HAP-1 (cell line): Measurements from ENCODE around the gene DNAJC9.

Experiments
- DNase-seq, 2 experiments: peaks; one replicate each; pipeline ENCODE4 v3.0.0-alpha.2; 2016 to 2020; ENCODE audit warnings: low spot score in 2 of 2
- H3K27me3 ChIP-seq: fragments of 250-450 bp; sonication (Bioruptor Pico); 2 replicates; pipeline ENCODE4 v1.5.1; 2020; ENCODE audit warnings: low read depth, mild to moderate bottlenecking, moderate library complexity
- H3K36me3 ChIP-seq: fragments of 250-450 bp; sonication (Bioruptor Pico); replicated peaks from 2 replicates; pipeline ENCODE4 v1.5.1; 2020; ENCODE audit warnings: mild to moderate bottlenecking
- H3K4me1 ChIP-seq: fragments of 250-450 bp; sonication (Bioruptor Pico); 2 replicates; pipeline ENCODE4 v1.5.1; 2020; ENCODE audit warnings: mild to moderate bottlenecking
- H3K4me3 ChIP-seq: fragments of 250-450 bp; sonication (Bioruptor Pico); 2 replicates; pipeline ENCODE4 v1.5.1; 2020; ENCODE audit warnings: mild to moderate bottlenecking, moderate library complexity
- H3K9me3 ChIP-seq: fragments of 250-450 bp; sonication (Bioruptor Pico); 2 replicates; pipeline ENCODE4 v1.5.1; 2020; ENCODE audit warnings: mild to moderate bottlenecking, moderate library complexity
- in situ Hi-C: fragments of 300-500 bp; cut with MboI; formaldehyde crosslinking; loops from 3 replicates; pipeline ENCODE4 v1.14.3; 2020; ENCODE audit warnings: low sequenced_read_pairs, inconsistent platforms, mixed read lengths

The DNAJC9 gene

GRCh38 chr10:73252445-73253224 is 5.6 kb upstream of the DNAJC9 start, which contains the start of gene MRPS16:
TSS of gene MRPS16 (minus strand) at chr10:73252644. CDS start at chr10:73252482, 162 bp downstream.
- peaks cover 18% of the 10 kb centered on the region for H3K4me1 ChIP-seq
- H3K36me3 ChIP-seq, result peaks cover 35% of the 10 kb centered on the region
- in situ Hi-C loops, result no loop called here

GRCh38 chr10:73251683-73252444 is 4.8 kb upstream of the DNAJC9 start:
- Histone ChIP-seq H3K36me3 (peaks cover 38% of the 10 kb centered on the region), H3K27me3 (no peaks in the 10 kb centered on the region), H3K4me1 (peaks cover 21% of the 10 kb centered on the region), H3K9me3 (no peaks in the 10 kb centered on the region), H3K4me3 (peak overlapping the region; percentile 75)
- in situ Hi-C loops, result no loop called here
- DNase-seq, result peak in 1 of 2 experiments; percentile 47

More at GRCh38 chr10:73252445-73253224, 5.6 kb upstream of the DNAJC9 start, which contains the start of gene MRPS16:
- DNase-seq, result peak; percentile 97 to 98
- H3K27me3 ChIP-seq, result no peaks in the 10 kb centered on the region
- peak within 1 kb of the TSS; percentile 75 for H3K4me3 ChIP-seq
- H3K9me3 ChIP-seq, result no peaks in the 10 kb centered on the region

- Histone ChIP-seq H3K27me3 (no peaks in the 10 kb centered on the region), H3K4me3 (no peak overlapping the region), H3K9me3 (no peaks in the 10 kb centered on the region), H3K36me3 (peaks cover 64% of the 10 kb centered on the region), H3K4me1 (peaks cover 20% of the 10 kb centered on the region)
- in situ Hi-C loops, result no loop called here
- DNase-seq, result no peak
Observed at GRCh38 chr10:73248259-73248724, 1.2 kb upstream of the DNAJC9 start.

GRCh38 chr10:73247509-73248258 is 629 bp upstream of the DNAJC9 start:
- Histone ChIP-seq H3K27me3 (no peaks in the 10 kb centered on the region), H3K36me3 (peaks cover 68% of the 10 kb centered on the region), H3K9me3 (no peaks in the 10 kb centered on the region), H3K4me3 (peak overlapping the region; percentile 84), H3K4me1 (peaks cover 19% of the 10 kb centered on the region)
- in situ Hi-C loops, result no loop called here
- DNase-seq, result peak in 1 of 2 experiments; percentile 28

GRCh38 chr10:73246322-73246645 is 771 bp downstream of the DNAJC9 start:
- DNase-seq, result no peak
- Histone ChIP-seq H3K9me3 (no peaks in the 10 kb centered on the region), H3K4me3 (peak overlapping the region; percentile 84), H3K4me1 (peaks cover 19% of the 10 kb centered on the region), H3K27me3 (no peaks in the 10 kb centered on the region), H3K36me3 (peaks cover 68% of the 10 kb centered on the region)
- in situ Hi-C loops, result no loop called here

DNA sequence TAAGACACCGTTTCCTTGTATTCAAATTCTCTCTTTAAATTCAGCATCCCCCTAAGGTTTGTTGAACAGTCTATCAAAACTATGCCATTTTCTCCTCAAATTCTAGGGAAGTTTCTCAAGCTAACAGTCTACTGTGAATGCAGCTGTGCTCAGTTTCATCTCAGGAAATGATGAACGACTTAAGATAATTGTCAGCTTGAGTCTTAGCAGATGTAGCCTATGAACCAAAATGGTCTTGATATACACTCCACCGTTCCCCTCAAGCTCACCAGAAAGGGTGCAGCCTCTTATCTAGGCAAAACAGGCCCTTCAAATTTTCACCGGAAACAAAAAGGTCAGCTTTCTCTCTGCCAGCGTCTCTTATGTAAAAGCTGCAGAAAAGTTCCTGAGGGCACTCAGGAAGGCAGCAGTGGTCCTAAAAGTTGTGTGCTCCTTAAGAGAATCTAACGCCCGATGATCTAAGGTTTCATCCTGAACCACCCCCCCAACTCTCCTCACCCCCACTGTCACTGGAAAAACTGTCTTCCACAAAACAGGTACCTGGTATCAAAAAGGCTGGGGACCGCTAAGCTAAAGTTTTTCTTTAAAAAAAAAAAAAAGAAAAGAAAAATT is 2.1 kb downstream of the DNAJC9 start:
- DNase-seq, result no peak
- no peaks in the 10 kb centered on the region for H3K9me3 ChIP-seq
- no peaks in the 10 kb centered on the region for H3K27me3 ChIP-seq
- H3K36me3 ChIP-seq, result peaks cover 68% of the 10 kb centered on the region
- peak overlapping the region; percentile 84 for H3K4me3 ChIP-seq
- peaks cover 14% of the 10 kb centered on the region for H3K4me1 ChIP-seq
- in situ Hi-C loops, result no loop called here

DNA sequence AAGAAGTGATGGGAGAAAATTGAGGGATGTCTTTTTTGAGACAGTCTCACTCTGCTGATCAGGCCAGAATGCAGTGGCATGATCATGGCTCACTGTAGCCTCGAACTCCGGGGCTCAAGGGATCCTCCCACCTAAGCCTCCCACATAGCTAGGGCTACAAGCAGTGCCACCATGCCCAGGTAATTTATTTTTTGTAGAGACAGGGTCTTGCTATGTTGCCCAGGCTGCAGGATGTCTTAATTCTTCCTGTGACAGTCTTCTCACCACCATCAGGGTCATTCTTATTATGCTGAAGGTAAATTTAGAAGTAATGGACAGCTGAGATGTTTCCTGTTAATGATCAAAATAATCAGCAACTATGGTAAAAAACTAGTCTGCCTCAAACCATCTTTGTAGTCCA is 7.1 kb downstream of the DNAJC9 start:
- H3K9me3 ChIP-seq, result no peaks in the 10 kb centered on the region
- in situ Hi-C loops, result no loop called here
- H3K36me3 ChIP-seq, result peaks cover 77% of the 10 kb centered on the region
- DNase-seq, result no peak
- H3K4me1 ChIP-seq, result peaks cover 6% of the 10 kb centered on the region; the same call in 1 of the 2 replicates
- no peaks in the 10 kb centered on the region for H3K27me3 ChIP-seq
- no peak overlapping the region for H3K4me3 ChIP-seq

- in situ Hi-C loops, result no loop called here
- Histone ChIP-seq H3K4me3 (no peak overlapping the region), H3K9me3 (no peaks in the 10 kb centered on the region), H3K27me3 (no peaks in the 10 kb centered on the region), H3K4me1 (no peaks in the 10 kb centered on the region), H3K36me3 (peaks cover 77% of the 10 kb centered on the region)
- no peak for DNase-seq
Observed at GRCh38 chr10:73238990-73239566, 8.0 kb downstream of the DNAJC9 start.

GRCh38 chr10:73234695-73235094 is 12.4 kb downstream of the DNAJC9 start:
- Histone ChIP-seq H3K27me3 (no peaks in the 10 kb centered on the region), H3K4me3 (no peak overlapping the region), H3K9me3 (no peaks in the 10 kb centered on the region), H3K36me3 (peaks cover 60% of the 10 kb centered on the region), H3K4me1 (no peaks in the 10 kb centered on the region)
- in situ Hi-C loops, result no loop called here
- no peak for DNase-seq

DNA sequence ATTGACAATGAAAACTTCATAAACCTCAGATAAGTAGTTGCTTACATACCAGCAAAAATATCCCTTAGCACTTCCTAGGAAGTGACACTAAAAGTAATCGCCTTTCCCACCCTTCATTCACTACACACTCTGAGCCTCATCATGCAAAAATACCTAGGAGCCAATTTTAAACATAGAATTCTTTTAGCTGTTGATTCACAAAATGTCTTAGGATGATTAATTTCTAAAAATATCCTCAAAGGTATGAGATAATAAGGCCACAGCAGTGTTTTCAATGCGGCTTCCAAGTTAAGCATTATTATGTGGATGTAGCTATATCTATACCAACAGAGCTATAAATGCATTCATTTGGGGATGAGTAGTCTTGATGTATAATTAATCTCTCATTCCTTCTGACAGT is 13.2 kb downstream of the DNAJC9 start:
- peaks cover 52% of the 10 kb centered on the region for H3K36me3 ChIP-seq
- in situ Hi-C loops, result no loop called here
- H3K27me3 ChIP-seq, result no peaks in the 10 kb centered on the region
- H3K4me3 ChIP-seq, result no peak overlapping the region
- no peak for DNase-seq
- H3K9me3 ChIP-seq, result no peaks in the 10 kb centered on the region
- H3K4me1 ChIP-seq, result no peaks in the 10 kb centered on the region

- Histone ChIP-seq H3K4me1 (no peaks in the 10 kb centered on the region), H3K27me3 (no peaks in the 10 kb centered on the region)
- in situ Hi-C loops, result no loop called here
Observed at GRCh38 chr10:73232887-73233286, 14.2 kb downstream of the DNAJC9 start.

DNA sequence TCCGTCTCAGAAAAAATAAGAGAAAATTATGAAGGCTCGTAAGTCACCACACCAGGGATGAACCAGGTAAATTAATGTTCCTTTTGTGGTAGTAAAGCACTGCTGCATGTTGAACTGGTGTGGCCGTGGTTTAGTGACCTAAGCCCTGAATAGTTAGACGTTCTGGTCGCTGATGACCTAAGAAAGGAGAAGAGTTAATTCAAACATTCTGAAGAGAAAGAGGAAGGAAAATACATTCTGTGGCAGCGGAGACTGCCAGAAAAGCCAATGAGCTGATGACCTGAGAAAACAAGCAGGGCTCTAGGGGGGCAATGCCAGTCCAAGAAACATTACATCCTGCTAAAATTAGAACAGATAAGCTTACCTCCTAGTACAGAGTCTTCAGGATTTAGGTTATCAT is 17.5 kb downstream of the DNAJC9 start:
- no peak for DNase-seq
- Histone ChIP-seq H3K27me3 (no peaks in the 10 kb centered on the region), H3K36me3 (peaks cover 24% of the 10 kb centered on the region), H3K9me3 (no peaks in the 10 kb centered on the region), H3K4me3 (no peak overlapping the region), H3K4me1 (no peaks in the 10 kb centered on the region)
- in situ Hi-C loops, result no loop called here

More at GRCh38 chr10:73232887-73233286, 14.2 kb downstream of the DNAJC9 start:
- Histone ChIP-seq H3K4me3 (no peak overlapping the region), H3K36me3 (peaks cover 43% of the 10 kb centered on the region), H3K9me3 (no peaks in the 10 kb centered on the region)
- peak in 1 of 2 experiments; percentile 30 for DNase-seq

- no peaks in the 10 kb centered on the region for H3K27me3 ChIP-seq
- no peak for DNase-seq
- no peak overlapping the region for H3K4me3 ChIP-seq
- in situ Hi-C loops, result no loop called here
- no peaks in the 10 kb centered on the region for H3K4me1 ChIP-seq
- H3K36me3 ChIP-seq, result peaks cover 14% of the 10 kb centered on the region
- H3K9me3 ChIP-seq, result no peaks in the 10 kb centered on the region
Observed at GRCh38 chr10:73228247-73228646, 18.8 kb downstream of the DNAJC9 start.
